WTC11 (cell line): Measurements from ENCODE around the gene ATP8B4.

Experiments used
- ATF2 ChIP-seq: sonication (generic); formaldehyde crosslinking; IDR thresholded peaks from 2 replicates; pipeline ENCODE4 v1.8.1; 2022; ENCODE audit warnings: low read depth, missing genetic modification reagents, borderline replicate concordance
- CTCF ChIP-seq: fragments of 200-600 bp; IDR thresholded peaks from 2 replicates; pipeline ENCODE4 v1.8.0; 2022; ENCODE audit warnings: antibody characterized with exemption
- ESRRA ChIP-seq: sonication (generic); formaldehyde crosslinking; IDR thresholded peaks from 2 replicates; pipeline ENCODE4 v1.8.1; 2022; ENCODE audit warnings: mild to moderate bottlenecking, missing genetic modification reagents, borderline replicate concordance
- JUN ChIP-seq: sonication (generic); formaldehyde crosslinking; IDR thresholded peaks from 2 replicates; pipeline ENCODE4 v1.8.0; 2023; ENCODE audit warnings: mild to moderate bottlenecking, missing genetic modification reagents
- KAT7 ChIP-seq: sonication (generic); formaldehyde crosslinking; IDR thresholded peaks from 2 replicates; pipeline ENCODE4 v1.8.1; 2023; ENCODE audit warnings: missing genetic modification reagents, mild to moderate bottlenecking, borderline replicate concordance
- MYBL2 ChIP-seq: sonication (generic); formaldehyde crosslinking; IDR thresholded peaks from 2 replicates; pipeline ENCODE4 v1.8.1; 2023; ENCODE audit warnings: mild to moderate bottlenecking, moderate library complexity, missing genetic modification reagents
- PREB ChIP-seq: sonication (generic); formaldehyde crosslinking; IDR thresholded peaks from 2 replicates; pipeline ENCODE4 v1.8.1; 2022; ENCODE audit warnings: mild to moderate bottlenecking, missing genetic modification reagents, moderate library complexity, borderline replicate concordance
- STAT6 ChIP-seq: sonication (generic); formaldehyde crosslinking; conservative IDR thresholded peaks from 2 replicates; pipeline ENCODE4 v1.8.1; 2023; ENCODE audit warnings: mild to moderate bottlenecking, low read depth, missing genetic modification reagents, moderate library complexity
- USF2 ChIP-seq: sonication (generic); formaldehyde crosslinking; IDR thresholded peaks from 2 replicates; pipeline ENCODE4 v1.8.1; 2023; ENCODE audit warnings: mild to moderate bottlenecking, missing genetic modification reagents, moderate library complexity
- ZNF232 ChIP-seq: sonication (generic); formaldehyde crosslinking; IDR thresholded peaks from 2 replicates; pipeline ENCODE4 v1.8.0; 2022; ENCODE audit warnings: mild to moderate bottlenecking, missing genetic modification reagents

GRCh38 chr15:50046159-50046558, 72.9 kb downstream of the ATP8B4 start:
- TF ChIP-seq STAT6 (no peak), JUN (CRISPR knock-in tag) (no peak), PREB (CRISPR knock-in tag) (no peak), CTCF (no peak), ATF2 (CRISPR knock-in tag) (no peak), USF2 (CRISPR knock-in tag) (no peak), ZNF232 (CRISPR knock-in tag) (no peak), KAT7 (CRISPR knock-in tag) (no peak), ESRRA (CRISPR knock-in tag) (no peak), MYBL2 (CRISPR knock-in tag) (no peak)
